Measurements from ENCODE around the gene NUTM2F. TPM values are rescaled to one million over a fixed set of nuclear protein-coding genes. Genes with fewer than 3 reads are reported as not detected.
"Not testable (repeated sequence)": the region's sequence is repeated elsewhere in the genome, so short reads cannot be mapped to it uniquely, and the experiment has no call there.

The NUTM2F gene
- total and polyA plus RNA-seq, 2 of the 13 experiments (the other 11 are each of a cell fraction or from before 2014, with no cell fraction given) = 0.09 TPM; not detected in 1

DNA sequence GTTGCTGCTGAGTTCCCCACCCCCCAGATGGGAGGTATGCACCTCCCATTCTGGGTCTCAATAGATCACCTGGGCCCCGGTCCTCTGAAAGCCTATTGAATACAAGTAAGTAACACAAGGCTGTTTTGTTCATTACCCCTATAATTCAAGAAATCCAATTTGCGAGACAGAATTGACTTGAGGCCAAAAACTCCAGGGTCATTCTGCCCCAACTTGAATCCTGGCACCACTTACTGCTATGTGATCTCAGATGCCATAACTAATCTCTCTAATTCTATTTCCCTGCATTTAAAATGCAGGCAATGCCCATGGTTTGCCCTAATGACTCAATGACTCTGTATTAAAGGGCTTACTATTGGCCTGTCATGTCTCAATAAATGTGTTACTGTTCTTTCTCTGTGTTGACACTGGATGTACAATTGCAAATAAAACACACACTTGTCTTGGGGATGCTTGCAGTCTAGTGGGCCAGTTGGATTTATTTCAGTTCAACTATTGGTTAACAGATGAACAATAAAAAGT lies 35.7 kb upstream of the NUTM2F start:
- H3K4me3 ChIP-seq (replicated peaks in 1 of 3; ENCODE audit: insufficient read depth in 1 of 3, low read depth in 2 of 3, low read length in 3 of 3); in situ Hi-C loops (cut with HindIII; ENCODE audit: extremely low pct_ligation_motif_present, low pct_unique_long_range_greater_than_20kb); intact Hi-C loops (cut with micrococcal nuclease; ENCODE audit: unreplicated experiment); H3K9ac ChIP-seq (ENCODE audit: insufficient read depth, low read depth, low read length); H4K20me1 ChIP-seq (ENCODE audit: insufficient read depth, low read length); POLR2A ChIA-PET; H3K79me2 ChIP-seq (ENCODE audit: insufficient read depth, low read length); H3K36me3 ChIP-seq (replicated peaks in 1 of 2; ENCODE audit: control insufficient read depth in 1 of 2, insufficient read depth in 2 of 2, low read length in 2 of 2); H3K27me3 ChIP-seq (ENCODE audit: control insufficient read depth in 1 of 2, insufficient read depth in 2 of 2, low read length in 2 of 2); DNase-seq (ENCODE audit: low spot score); BruUV-seq (replicated peaks); H2AFZ ChIP-seq (ENCODE audit: low read length); H3K4me2 ChIP-seq (ENCODE audit: low read depth, low read length); H3K4me1 ChIP-seq (ENCODE audit: insufficient read depth, low read length); H3K9me3 ChIP-seq (ENCODE audit: low read length); FAIRE-seq; ATAC-seq; CTCF ChIA-PET (ENCODE audit: low intra/inter-chr PET ratio, low total read pairs); H3K27ac ChIP-seq (ENCODE audit: extremely low read length, insufficient read depth, low read length): not testable (repeated sequence)
- WGBS (ENCODE audit: low lambda C conversion rate) = 70% methylated on average over 1 of the region's 2 CpGs

DNA sequence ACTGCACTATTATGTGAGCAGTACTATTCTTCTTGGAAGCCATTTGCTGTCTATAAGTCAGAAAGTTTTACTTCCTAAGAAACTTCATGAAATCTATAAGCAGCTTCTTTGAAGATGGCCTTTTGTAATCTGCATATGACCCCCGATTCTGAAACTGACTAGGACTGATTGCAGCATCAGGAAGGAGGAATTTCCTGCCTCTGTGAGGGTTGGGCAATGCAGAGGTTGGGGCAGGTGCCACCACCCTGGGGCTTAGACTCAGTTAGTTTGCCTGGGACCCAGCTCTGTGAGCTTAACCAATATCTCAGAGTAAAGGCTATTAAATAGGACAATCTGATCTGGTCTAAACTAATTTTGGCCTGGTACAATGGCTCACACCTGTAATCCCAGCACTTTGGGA lies 28.7 kb upstream of the NUTM2F start:
- H3K36me3 ChIP-seq (replicated peaks in 1 of 2; ENCODE audit: control insufficient read depth in 1 of 2, insufficient read depth in 2 of 2, low read length in 2 of 2); in situ Hi-C loops (cut with HindIII; ENCODE audit: extremely low pct_ligation_motif_present, low pct_unique_long_range_greater_than_20kb); FAIRE-seq; H3K9ac ChIP-seq (ENCODE audit: insufficient read depth, low read depth, low read length); CTCF ChIA-PET (ENCODE audit: low intra/inter-chr PET ratio, low total read pairs); ATAC-seq; BruUV-seq (replicated peaks); H3K9me3 ChIP-seq (ENCODE audit: low read length); DNase-seq (ENCODE audit: low spot score); H3K27ac ChIP-seq (ENCODE audit: extremely low read length, insufficient read depth, low read length); H3K4me1 ChIP-seq (ENCODE audit: insufficient read depth, low read length); intact Hi-C loops (cut with micrococcal nuclease; ENCODE audit: unreplicated experiment); H3K79me2 ChIP-seq (ENCODE audit: insufficient read depth, low read length); H3K4me2 ChIP-seq (ENCODE audit: low read depth, low read length); POLR2A ChIA-PET; H2AFZ ChIP-seq (ENCODE audit: low read length); H3K27me3 ChIP-seq (ENCODE audit: control insufficient read depth in 1 of 2, insufficient read depth in 2 of 2, low read length in 2 of 2); H4K20me1 ChIP-seq (ENCODE audit: insufficient read depth, low read length); H3K4me3 ChIP-seq (replicated peaks in 1 of 3; ENCODE audit: insufficient read depth in 1 of 3, low read depth in 2 of 3, low read length in 3 of 3): not testable (repeated sequence)
- WGBS (ENCODE audit: low lambda C conversion rate) = no CpG with 5 or more reads among the region's 1 CpG

DNA sequence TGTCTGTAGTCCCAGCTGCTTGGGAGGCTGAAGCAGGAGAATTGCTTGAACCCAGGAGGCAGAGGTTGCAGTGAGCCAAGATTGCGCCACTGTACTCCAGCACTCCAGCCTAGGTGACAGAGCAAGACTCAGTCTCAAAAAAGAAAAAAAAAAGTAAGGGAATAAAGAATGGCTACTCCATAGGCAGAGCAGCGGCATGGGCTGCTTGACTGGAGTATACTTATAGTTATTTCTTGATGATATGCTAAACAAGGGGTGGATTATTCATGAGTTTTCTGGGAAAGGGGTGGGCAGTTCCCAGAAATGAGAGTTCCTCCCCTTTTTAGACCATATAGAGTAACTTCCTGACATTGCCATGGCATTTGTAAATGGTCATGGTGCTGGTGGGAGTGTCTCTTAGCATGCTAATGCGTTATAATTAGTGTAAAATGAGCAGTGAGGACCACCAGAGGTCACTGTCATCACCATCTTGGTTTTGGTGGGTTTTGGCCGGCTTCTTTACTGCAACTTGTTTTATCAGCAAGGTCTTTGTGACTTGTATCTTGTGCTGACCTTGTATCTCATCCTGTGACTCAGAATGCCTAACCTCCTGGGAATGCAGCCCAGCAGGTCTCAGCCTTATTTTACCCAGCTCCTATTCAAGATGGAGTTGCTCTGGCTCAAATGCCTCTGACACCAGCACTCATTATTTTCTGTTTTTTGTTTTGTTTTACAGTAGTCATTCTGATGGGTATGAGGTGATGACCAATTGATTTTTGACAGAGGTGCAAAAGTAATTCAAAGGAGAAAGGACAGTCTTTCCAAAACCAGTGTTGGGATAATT lies 23.7 kb upstream of the NUTM2F start:
- H3K4me1 ChIP-seq (ENCODE audit: insufficient read depth, low read length); FAIRE-seq; in situ Hi-C loops (cut with HindIII; ENCODE audit: extremely low pct_ligation_motif_present, low pct_unique_long_range_greater_than_20kb); H2AFZ ChIP-seq (ENCODE audit: low read length); intact Hi-C loops (cut with micrococcal nuclease; ENCODE audit: unreplicated experiment); H3K4me2 ChIP-seq (ENCODE audit: low read depth, low read length); DNase-seq (ENCODE audit: low spot score); H4K20me1 ChIP-seq (ENCODE audit: insufficient read depth, low read length); BruUV-seq (replicated peaks); CTCF ChIA-PET (ENCODE audit: low intra/inter-chr PET ratio, low total read pairs); POLR2A ChIA-PET; H3K4me3 ChIP-seq (replicated peaks in 1 of 3; ENCODE audit: insufficient read depth in 1 of 3, low read depth in 2 of 3, low read length in 3 of 3); H3K36me3 ChIP-seq (replicated peaks in 1 of 2; ENCODE audit: control insufficient read depth in 1 of 2, insufficient read depth in 2 of 2, low read length in 2 of 2); H3K27me3 ChIP-seq (ENCODE audit: control insufficient read depth in 1 of 2, insufficient read depth in 2 of 2, low read length in 2 of 2); ATAC-seq; H3K27ac ChIP-seq (ENCODE audit: extremely low read length, insufficient read depth, low read length); H3K79me2 ChIP-seq (ENCODE audit: insufficient read depth, low read length); H3K9ac ChIP-seq (ENCODE audit: insufficient read depth, low read depth, low read length); H3K9me3 ChIP-seq (ENCODE audit: low read length): not testable (repeated sequence)
- WGBS (ENCODE audit: low lambda C conversion rate) = no CpG with 5 or more reads among the region's 4 CpGs

DNA sequence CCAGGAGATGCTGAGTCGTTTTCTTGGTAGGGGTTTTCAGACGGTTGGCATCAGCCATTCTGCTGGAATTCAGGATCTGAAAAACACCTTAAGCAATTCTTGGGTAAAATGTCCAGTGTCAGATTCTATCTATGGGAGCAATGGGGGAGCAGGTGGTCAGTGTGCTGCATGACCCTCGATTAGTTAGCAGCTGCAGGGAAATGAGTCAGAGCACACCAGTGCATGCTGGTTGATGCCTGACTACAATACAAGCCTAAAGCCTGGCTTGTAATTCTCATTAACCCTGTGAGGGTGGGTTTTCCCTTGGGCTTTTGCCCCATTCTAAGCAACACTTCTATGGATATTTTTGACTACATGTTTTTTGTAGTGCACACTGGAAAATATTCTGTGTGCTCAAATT lies 20.3 kb upstream of the NUTM2F start:
- H4K20me1 ChIP-seq (ENCODE audit: insufficient read depth, low read length); H3K4me2 ChIP-seq (ENCODE audit: low read depth, low read length); in situ Hi-C loops (cut with HindIII; ENCODE audit: extremely low pct_ligation_motif_present, low pct_unique_long_range_greater_than_20kb); H3K36me3 ChIP-seq (replicated peaks in 1 of 2; ENCODE audit: control insufficient read depth in 1 of 2, insufficient read depth in 2 of 2, low read length in 2 of 2); H3K4me1 ChIP-seq (ENCODE audit: insufficient read depth, low read length); POLR2A ChIA-PET; FAIRE-seq; BruUV-seq (replicated peaks); H3K27me3 ChIP-seq (ENCODE audit: control insufficient read depth in 1 of 2, insufficient read depth in 2 of 2, low read length in 2 of 2); CTCF ChIA-PET (ENCODE audit: low intra/inter-chr PET ratio, low total read pairs); H3K9me3 ChIP-seq (ENCODE audit: low read length); H3K4me3 ChIP-seq (replicated peaks in 1 of 3; ENCODE audit: insufficient read depth in 1 of 3, low read depth in 2 of 3, low read length in 3 of 3); H2AFZ ChIP-seq (ENCODE audit: low read length); H3K9ac ChIP-seq (ENCODE audit: insufficient read depth, low read depth, low read length); H3K27ac ChIP-seq (ENCODE audit: extremely low read length, insufficient read depth, low read length); H3K79me2 ChIP-seq (ENCODE audit: insufficient read depth, low read length); intact Hi-C loops (cut with micrococcal nuclease; ENCODE audit: unreplicated experiment); ATAC-seq; DNase-seq (ENCODE audit: low spot score): not testable (repeated sequence)
- WGBS (ENCODE audit: low lambda C conversion rate) = no CpG with 5 or more reads among the region's 3 CpGs

Data from HepG2 (cell line).